Peyer's patch (tissue), 4 donors: ENCODE measurements around the gene DGKI. TPM values are rescaled to one million over a fixed set of nuclear protein-coding genes. Genes with fewer than 3 reads are reported as not detected.

Experiments
- DNase-seq, 3 donors: peaks; one replicate each; pipeline ENCODE4 v3.0.0-alpha.2; 2017 to 2019
- H3K27ac ChIP-seq, 4 donors: fragments of 200-600 bp; sonication (generic); one replicate each; pipeline ENCODE4 v1.5.1; 2016 to 2019
- H3K27me3 ChIP-seq, 2 donors: fragments of 200-600 bp; sonication (generic); one replicate each; pipeline ENCODE4 v1.5.1; 2019
- H3K36me3 ChIP-seq, 3 donors: fragments of 200-600 bp; sonication (generic); one replicate each; pipeline ENCODE4 v1.5.1; 2016 to 2019
- H3K4me1 ChIP-seq, 4 donors: fragments of 200-600 bp; sonication (generic); one replicate each; pipeline ENCODE4 v1.5.1; 2016 to 2019
- H3K4me3 ChIP-seq, 4 donors: fragments of 200-600 bp; sonication (generic); 1 replicate in 3 of 4; 2 replicates in 1 of 4; pipeline ENCODE4 v1.5.1; 2016 to 2019; ENCODE audit warnings: mild to moderate bottlenecking in 1 of 4
- H3K9me3 ChIP-seq, 4 donors: fragments of 200-600 bp; sonication (generic); one replicate each; pipeline ENCODE4 v1.5.1; 2016 to 2019; ENCODE audit warnings: mild to moderate bottlenecking in 1 of 4
- POLR2A ChIP-seq, 2 donors: fragments of 450-650 bp; IDR thresholded peaks; one replicate each; pipeline ENCODE4 v1.5.1; 2017; ENCODE audit warnings: antibody characterized with exemption in 2 of 2, mild to moderate bottlenecking in 2 of 2, moderate library complexity in 2 of 2
- total RNA-seq, 4 donors: library from RNA; depleted of rRNA; stranded (reverse); fragments of >200 nt; gene quantifications; one replicate each; pipeline ENCODE4 v1.1.0, GENCODE V29; 2016
- TF ChIP-seq, protein P1 (sequence below), 6 experiments: fragments of 450-650 bp in 4 of 6; fragments of 200-600 bp in 2 of 6; sonication (generic) in 1 of 6; IDR thresholded peaks; one replicate each; pipeline ENCODE4 v1.5.1; 2017 to 2019; ENCODE audit warnings: antibody characterized with exemption in 6 of 6, mild to moderate bottlenecking in 3 of 6, moderate library complexity in 1 of 6

DGKI gene
- total RNA-seq, 4 donors from 2014 or later, result 0.19 to 0.40 (median 0.35) TPM; not detected in 1

DNA sequence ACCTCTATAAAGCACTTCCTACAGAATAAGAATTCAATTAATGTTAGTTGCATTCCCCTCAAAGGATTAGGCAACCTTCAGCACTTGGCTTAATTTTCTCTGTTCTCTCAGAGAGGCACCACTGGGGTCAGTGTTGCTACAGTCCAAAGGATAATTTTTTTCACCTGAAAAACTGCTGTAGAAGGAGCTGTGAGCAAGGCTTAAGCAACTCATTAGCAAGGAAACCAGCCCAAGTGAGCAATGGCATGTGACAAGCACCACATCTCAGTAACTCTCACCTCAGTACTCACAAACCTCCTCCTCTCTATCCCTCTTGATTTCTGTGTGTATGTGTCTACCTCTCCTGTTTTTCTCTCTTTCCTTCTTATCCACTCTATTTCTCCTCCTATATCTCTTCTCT lies 55.9 kb downstream of the DGKI start:
- TF ChIP-seq POLR2A (IDR thresholded peaks at IDR 0.05), result no peak
- TF ChIP-seq, protein P1, sequence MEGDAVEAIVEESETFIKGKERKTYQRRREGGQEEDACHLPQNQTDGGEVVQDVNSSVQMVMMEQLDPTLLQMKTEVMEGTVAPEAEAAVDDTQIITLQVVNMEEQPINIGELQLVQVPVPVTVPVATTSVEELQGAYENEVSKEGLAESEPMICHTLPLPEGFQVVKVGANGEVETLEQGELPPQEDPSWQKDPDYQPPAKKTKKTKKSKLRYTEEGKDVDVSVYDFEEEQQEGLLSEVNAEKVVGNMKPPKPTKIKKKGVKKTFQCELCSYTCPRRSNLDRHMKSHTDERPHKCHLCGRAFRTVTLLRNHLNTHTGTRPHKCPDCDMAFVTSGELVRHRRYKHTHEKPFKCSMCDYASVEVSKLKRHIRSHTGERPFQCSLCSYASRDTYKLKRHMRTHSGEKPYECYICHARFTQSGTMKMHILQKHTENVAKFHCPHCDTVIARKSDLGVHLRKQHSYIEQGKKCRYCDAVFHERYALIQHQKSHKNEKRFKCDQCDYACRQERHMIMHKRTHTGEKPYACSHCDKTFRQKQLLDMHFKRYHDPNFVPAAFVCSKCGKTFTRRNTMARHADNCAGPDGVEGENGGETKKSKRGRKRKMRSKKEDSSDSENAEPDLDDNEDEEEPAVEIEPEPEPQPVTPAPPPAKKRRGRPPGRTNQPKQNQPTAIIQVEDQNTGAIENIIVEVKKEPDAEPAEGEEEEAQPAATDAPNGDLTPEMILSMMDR (IDR thresholded peaks at IDR 0.05), result no peak
- H3K36me3 ChIP-seq, result no peaks in the 10 kb centered on the region
- DNase-seq, result no peak

DNA sequence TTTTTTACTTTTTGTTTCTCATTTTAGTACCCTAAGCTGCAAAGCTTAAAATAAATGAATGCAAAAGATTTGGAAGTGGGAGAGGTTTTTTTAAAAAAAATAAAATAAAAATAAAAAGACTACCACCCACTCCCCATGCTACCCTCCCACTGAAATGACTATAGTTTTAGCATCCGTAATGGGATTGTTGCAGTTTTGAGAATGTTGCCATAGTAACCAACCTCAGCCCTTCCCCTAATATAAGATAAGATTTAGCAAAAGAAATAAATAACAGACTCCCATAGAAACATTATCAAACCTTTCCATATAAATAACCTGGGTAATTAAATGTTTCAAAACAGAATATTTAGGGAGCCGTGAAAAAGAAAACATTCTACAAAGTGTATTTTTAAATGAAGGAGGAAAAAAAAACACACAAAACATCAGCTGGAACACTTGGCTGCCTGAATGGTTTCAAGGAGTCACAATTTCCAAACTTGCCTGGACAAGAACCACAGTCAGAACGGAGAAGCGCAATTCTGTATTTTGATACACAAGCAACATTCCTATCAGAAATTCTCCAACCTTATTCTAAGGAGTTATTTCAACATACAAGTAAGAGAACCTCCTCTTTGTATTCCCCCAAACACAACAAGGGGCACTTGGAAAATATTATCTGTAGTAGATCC lies 57.4 kb downstream of the DGKI start:
- H3K9me3 ChIP-seq, result no peaks in the 10 kb centered on the region
- TF ChIP-seq POLR2A (IDR thresholded peaks at IDR 0.05), result no peak
- TF ChIP-seq, protein P1 (IDR thresholded peaks at IDR 0.05), result no peak
- H3K4me3 ChIP-seq, result no peak overlapping the region
- no peak overlapping the region for H3K27ac ChIP-seq
- no peak for DNase-seq
- no peaks in the 10 kb centered on the region for H3K36me3 ChIP-seq
- no peaks in the 10 kb centered on the region for H3K4me1 ChIP-seq
- no peaks in the 10 kb centered on the region for H3K27me3 ChIP-seq

More for the DNA sequence above, 55.9 kb downstream of the DGKI start:
- Histone ChIP-seq H3K27ac (no peak overlapping the region), H3K4me3 (no peak overlapping the region), H3K4me1 (no peaks in the 10 kb centered on the region), H3K27me3 (no peaks in the 10 kb centered on the region), H3K9me3 (no peaks in the 10 kb centered on the region)

DNA sequence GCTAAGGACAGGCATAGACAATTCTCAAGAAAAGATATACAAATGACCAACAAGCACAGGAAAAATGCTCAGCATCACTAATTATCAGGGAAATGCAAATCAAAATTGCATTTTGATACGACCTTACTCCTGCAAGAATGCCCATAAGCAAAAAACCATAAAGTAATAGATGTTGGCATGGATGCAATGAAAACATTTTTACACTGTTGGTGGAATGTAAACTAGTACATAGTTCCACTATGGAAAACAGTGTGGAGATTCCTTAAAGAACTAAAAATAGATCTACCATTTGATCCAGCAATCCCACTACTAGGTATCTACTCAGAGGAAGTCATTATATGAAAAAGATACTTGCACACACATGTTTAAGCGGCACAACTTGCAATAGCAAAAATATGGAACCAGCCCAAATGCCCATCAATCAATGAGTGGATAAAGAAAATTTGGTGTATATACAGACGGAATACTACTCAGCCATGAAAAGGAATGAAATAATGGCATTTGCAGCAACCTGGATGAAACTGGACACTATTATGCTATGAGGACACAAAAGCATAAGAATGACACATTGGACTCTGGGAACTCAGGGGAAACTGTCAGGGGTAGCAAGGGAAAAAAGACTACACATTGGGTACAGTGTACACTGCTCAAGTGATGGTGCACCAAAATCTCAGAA lies 59.3 kb downstream of the DGKI start:
- TF ChIP-seq, protein P1 (IDR thresholded peaks at IDR 0.05), result no peak
- no peak for TF ChIP-seq POLR2A (IDR thresholded peaks at IDR 0.05)
- no peaks in the 10 kb centered on the region for H3K9me3 ChIP-seq

DNA sequence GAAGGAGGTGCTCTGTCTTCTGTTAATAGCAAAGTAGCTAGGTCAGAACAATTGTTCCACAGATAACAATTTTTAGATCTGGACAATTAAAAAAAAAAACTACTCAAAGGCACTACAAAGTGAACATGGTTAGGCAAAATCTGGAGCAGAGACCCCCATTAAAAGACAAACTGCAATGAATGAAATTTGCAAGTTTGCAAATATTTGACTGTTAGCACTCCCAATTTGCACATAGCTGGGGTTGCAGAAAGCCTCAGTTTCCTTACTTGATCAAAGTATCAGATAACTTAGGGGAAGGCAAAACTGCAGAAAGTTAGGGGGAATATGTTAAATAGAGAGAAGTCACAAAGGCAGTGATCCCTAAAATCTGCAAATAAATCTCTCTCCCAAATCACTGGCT lies 68.3 kb downstream of the DGKI start:
- no peaks in the 10 kb centered on the region for H3K4me1 ChIP-seq
- no peaks in the 10 kb centered on the region for H3K36me3 ChIP-seq
- no peak overlapping the region for H3K27ac ChIP-seq
- H3K9me3 ChIP-seq, result no peaks in the 10 kb centered on the region
- no peak overlapping the region for H3K4me3 ChIP-seq
- TF ChIP-seq POLR2A (IDR thresholded peaks at IDR 0.05), result no peak
- TF ChIP-seq, protein P1 (IDR thresholded peaks at IDR 0.05), result no peak
- DNase-seq, result no peak
- H3K27me3 ChIP-seq, result no peaks in the 10 kb centered on the region

More for the DNA sequence above, 59.3 kb downstream of the DGKI start:
- Histone ChIP-seq H3K27me3 (no peaks in the 10 kb centered on the region), H3K4me3 (no peak overlapping the region), H3K36me3 (no peaks in the 10 kb centered on the region), H3K4me1 (no peaks in the 10 kb centered on the region), H3K27ac (no peak overlapping the region)
- DNase-seq, result no peak

DNA sequence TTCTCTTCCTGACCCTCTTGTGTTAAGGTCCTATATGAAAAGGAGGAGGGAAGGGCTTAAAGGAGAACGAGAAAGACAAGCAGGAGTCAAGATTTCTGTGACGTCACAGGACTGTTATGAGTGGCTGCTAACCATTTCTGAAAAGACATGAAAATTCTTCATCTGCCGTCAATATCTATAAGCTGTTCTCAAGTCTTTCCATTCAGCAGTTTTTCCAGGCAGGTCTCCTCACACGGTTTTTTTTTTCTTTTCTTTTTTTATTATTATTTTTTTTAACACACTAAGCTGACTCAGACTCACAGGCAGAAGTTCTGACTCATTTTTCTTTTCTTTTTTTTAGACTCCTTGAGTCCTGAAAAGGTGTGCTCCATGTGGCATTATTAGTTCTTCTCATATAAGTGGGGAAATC lies 72.0 kb downstream of the DGKI start:
- H3K36me3 ChIP-seq, result no peaks in the 10 kb centered on the region
- no peaks in the 10 kb centered on the region for H3K27me3 ChIP-seq
- H3K4me3 ChIP-seq, result no peak overlapping the region
- H3K27ac ChIP-seq, result no peak overlapping the region
- no peaks in the 10 kb centered on the region for H3K9me3 ChIP-seq
- no peak for TF ChIP-seq POLR2A (IDR thresholded peaks at IDR 0.05)
- TF ChIP-seq, protein P1 (IDR thresholded peaks at IDR 0.05), result no peak
- no peak for DNase-seq
- H3K4me1 ChIP-seq, result no peaks in the 10 kb centered on the region
